ENCODE measurements around the gene NKX1-1. TPM values are rescaled to one million over a fixed set of nuclear protein-coding genes. Genes with fewer than 3 reads are reported as not detected.

The NKX1-1 gene
- total and polyA plus RNA-seq, 9 of the 15 experiments (the other 6 are each of a cell fraction or from before 2014, with no cell fraction given), result not detected

GRCh38 chr4:1354983-1355275, 51.3 kb downstream of the NKX1-1 start:
- peaks cover 40% of the 10 kb centered on the region; the same call in 2 of the 3 replicates for H3K36me3 ChIP-seq (ENCODE audit: control insufficient read depth, insufficient read depth, low read length)
- H3K79me2 ChIP-seq (ENCODE audit: control insufficient read depth, insufficient read depth, low read length), result no peaks in the 10 kb centered on the region
- WGBS (ENCODE audit: insufficient coverage, low coverage, missing lambda C conversion rate), result 93% methylated on average over 9 of the region's 18 CpGs
- FAIRE-seq (no peak), ATAC-seq (no peak), DNase-seq (ENCODE audit: extremely low read depth in 1 of 4, low spot score in 3 of 4) (no peak)
- H3K27ac ChIP-seq (ENCODE audit: extremely low read depth, low read depth, low read length), result no peak overlapping the region
- in situ Hi-C loops (cut with MboI) (loop anchor here (5.0 kb wide), 2 partner anchors 223 to 272 kb away; no protein-coding TSS in a partner anchor), intact Hi-C loops (cut with micrococcal nuclease) (loop anchor here (5.0 to 10.0 kb wide), 2 partner anchors 157 to 370 kb away; partner anchors contain the start of genes TACC3 and TMEM129)
- H3K4me2 ChIP-seq (ENCODE audit: insufficient read depth, low read length), result no peak overlapping the region
- peaks cover 10% of the 10 kb centered on the region; the same call in 1 of the 2 replicates for H4K20me1 ChIP-seq (replicated peaks; ENCODE audit: control insufficient read depth, insufficient read depth, low read length)
- H3K9ac ChIP-seq (ENCODE audit: insufficient read depth in 1 of 2, low read depth in 2 of 2, low read length in 2 of 2), result no peak overlapping the region
- TF ChIP-seq CTCF (IDR thresholded peaks at IDR 0.05 in 2 of 3, conservative IDR thresholded peaks at IDR 0.05 in 1 of 3; ENCODE audit: insufficient read depth in 2 of 3, low read depth in 1 of 3, low read length in 3 of 3) (no peak), POU5F1 (IDR thresholded peaks at IDR 0.05; ENCODE audit: borderline replicate concordance, low read depth, low read length, partially characterized antibody) (no peak), RBFOX2 (IDR thresholded peaks at IDR 0.05; ENCODE audit: low read depth, low read length) (0 out of 2 replicates have a peak, but pooled peaks have one; percentile 1), KDM4B (IDR thresholded peaks at IDR 0.05; ENCODE audit: borderline replicate concordance in 2 of 2, low read depth in 1 of 2) (no peak), USF1 (CRISPR knock-in tag; IDR thresholded peaks at IDR 0.05) (no peak), GABPB1 (CRISPR knock-in tag; IDR thresholded peaks at IDR 0.05) (no peak), ZBTB12 (CRISPR knock-in tag; IDR thresholded peaks at IDR 0.05) (no peak), CCAR2 (IDR thresholded peaks at IDR 0.05; ENCODE audit: low read depth, low read length) (no peak), MED1 (CRISPR knock-in tag; IDR thresholded peaks at IDR 0.05; ENCODE audit: borderline replicate concordance) (no peak)
- no peaks in the 10 kb centered on the region for H3K9me3 ChIP-seq (replicated peaks; ENCODE audit: control insufficient read depth, insufficient read depth, low read depth, low read length)
- no peak overlapping the region for H2AFZ ChIP-seq (ENCODE audit: low read depth, low read length)
- no peaks in the 10 kb centered on the region for H3K27me3 ChIP-seq (ENCODE audit: control insufficient read depth in 2 of 2, insufficient read depth in 2 of 2, low read length in 2 of 2)
- peaks cover 4% of the 10 kb centered on the region for H3K9me1 ChIP-seq (ENCODE audit: control insufficient read depth, insufficient read depth, low read length)
- no TSS peak for BruUV-seq (replicated peaks)
- CTCF ChIA-PET (ENCODE audit: low intra/inter-chr PET ratio), result interaction anchor here (1.3 kb wide), 1 partner anchor 159 kb away, joined by 3 read pairs; no protein-coding TSS in a partner anchor
- POLR2A ChIA-PET, result interaction anchor here (0.6 to 1.5 kb wide), 3 partner anchors 9 to 357 kb away, joined by 4 to 5 read pairs (median 4); partner anchors contain the start of gene SLBP
- no peak overlapping the region for H3K4me3 ChIP-seq
- peaks cover 0 to 57% of the 10 kb centered on the region in 2 experiments; a peak in 3 of 5 replicates for H3K4me1 ChIP-seq (replicated peaks in 1 of 2; ENCODE audit: control insufficient read depth in 2 of 2, insufficient read depth in 2 of 2, low read length in 2 of 2)

All from K562 (cell line).